Neural cell (in vitro differentiated cells): Measurements from ENCODE around the gene LIPC.

Experiments used
- CTCF ChIP-seq: fragments of 450-650 bp; IDR thresholded peaks from 2 replicates; pipeline ENCODE4 v1.5.1; 2014; ENCODE audit warnings: antibody characterized with exemption, mild to moderate bottlenecking, moderate library complexity; ENCODE audit not compliant: poor library complexity, severe bottlenecking
- EP300 ChIP-seq: fragments of 450-650 bp; conservative IDR thresholded peaks from 2 replicates; pipeline ENCODE4 v1.6.1; 2014; ENCODE audit warnings: antibody characterized with exemption, mild to moderate bottlenecking, moderate library complexity; ENCODE audit not compliant: poor library complexity, severe bottlenecking
- EZH2 ChIP-seq: fragments of 200-600, 300-800 bp; shearing (Covaris generic), sonication (generic); IDR thresholded peaks from 2 replicates; pipeline ENCODE4 v1.6.1; 2014; ENCODE audit warnings: antibody characterized with exemption, low read length, borderline replicate concordance, mild to moderate bottlenecking; ENCODE audit not compliant: insufficient read depth, poor library complexity, severe bottlenecking
- MXI1 ChIP-seq: fragments of 450-650 bp; conservative IDR thresholded peaks from 2 replicates; pipeline ENCODE4 v1.6.1; 2014; ENCODE audit warnings: antibody characterized with exemption, mild to moderate bottlenecking; ENCODE audit not compliant: poor library complexity, severe bottlenecking
- POLR2AphosphoS5 ChIP-seq: IDR thresholded peaks from 2 replicates; pipeline ENCODE4 v1.6.1; 2012
- RAD21 ChIP-seq: fragments of 450-650 bp; conservative IDR thresholded peaks from 2 replicates; pipeline ENCODE4 v1.6.1; 2014; ENCODE audit warnings: antibody characterized with exemption, mild to moderate bottlenecking, moderate library complexity
- REST ChIP-seq: IDR thresholded peaks from 2 replicates; pipeline ENCODE4 v1.6.1; 2012; ENCODE audit warnings: borderline replicate concordance
- SMC3 ChIP-seq: fragments of 450-650 bp; conservative IDR thresholded peaks from 2 replicates; pipeline ENCODE4 v1.6.1; 2014; ENCODE audit warnings: antibody characterized with exemption, mild to moderate bottlenecking, moderate library complexity; ENCODE audit not compliant: poor library complexity
- TAF1 ChIP-seq: IDR thresholded peaks from 2 replicates; pipeline ENCODE4 v1.6.1; 2012; ENCODE audit warnings: low read depth

GRCh38 chr15:58511599-58511987 is 79.8 kb downstream of the LIPC start:
- TF ChIP-seq CTCF = no peak
- TF ChIP-seq POLR2AphosphoS5 = no peak
- TF ChIP-seq TAF1 = no peak
- TF ChIP-seq RAD21 = no peak
- TF ChIP-seq EP300 = no peak
- no peak for TF ChIP-seq REST
- no peak for TF ChIP-seq MXI1
- TF ChIP-seq EZH2 = no peak
- no peak for TF ChIP-seq SMC3
